ENCODE measurements around the gene SLF2. TPM values are rescaled to one million over a fixed set of nuclear protein-coding genes. Genes with fewer than 3 reads are reported as not detected.

SLF2 gene, protein sequence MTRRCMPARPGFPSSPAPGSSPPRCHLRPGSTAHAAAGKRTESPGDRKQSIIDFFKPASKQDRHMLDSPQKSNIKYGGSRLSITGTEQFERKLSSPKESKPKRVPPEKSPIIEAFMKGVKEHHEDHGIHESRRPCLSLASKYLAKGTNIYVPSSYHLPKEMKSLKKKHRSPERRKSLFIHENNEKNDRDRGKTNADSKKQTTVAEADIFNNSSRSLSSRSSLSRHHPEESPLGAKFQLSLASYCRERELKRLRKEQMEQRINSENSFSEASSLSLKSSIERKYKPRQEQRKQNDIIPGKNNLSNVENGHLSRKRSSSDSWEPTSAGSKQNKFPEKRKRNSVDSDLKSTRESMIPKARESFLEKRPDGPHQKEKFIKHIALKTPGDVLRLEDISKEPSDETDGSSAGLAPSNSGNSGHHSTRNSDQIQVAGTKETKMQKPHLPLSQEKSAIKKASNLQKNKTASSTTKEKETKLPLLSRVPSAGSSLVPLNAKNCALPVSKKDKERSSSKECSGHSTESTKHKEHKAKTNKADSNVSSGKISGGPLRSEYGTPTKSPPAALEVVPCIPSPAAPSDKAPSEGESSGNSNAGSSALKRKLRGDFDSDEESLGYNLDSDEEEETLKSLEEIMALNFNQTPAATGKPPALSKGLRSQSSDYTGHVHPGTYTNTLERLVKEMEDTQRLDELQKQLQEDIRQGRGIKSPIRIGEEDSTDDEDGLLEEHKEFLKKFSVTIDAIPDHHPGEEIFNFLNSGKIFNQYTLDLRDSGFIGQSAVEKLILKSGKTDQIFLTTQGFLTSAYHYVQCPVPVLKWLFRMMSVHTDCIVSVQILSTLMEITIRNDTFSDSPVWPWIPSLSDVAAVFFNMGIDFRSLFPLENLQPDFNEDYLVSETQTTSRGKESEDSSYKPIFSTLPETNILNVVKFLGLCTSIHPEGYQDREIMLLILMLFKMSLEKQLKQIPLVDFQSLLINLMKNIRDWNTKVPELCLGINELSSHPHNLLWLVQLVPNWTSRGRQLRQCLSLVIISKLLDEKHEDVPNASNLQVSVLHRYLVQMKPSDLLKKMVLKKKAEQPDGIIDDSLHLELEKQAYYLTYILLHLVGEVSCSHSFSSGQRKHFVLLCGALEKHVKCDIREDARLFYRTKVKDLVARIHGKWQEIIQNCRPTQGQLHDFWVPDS
- total RNA-seq (10 to 100 TPM in 8 of 9 donors, 1 to 10 TPM in 1; 9.2 to 26.9 (median 17.9) TPM), polyA plus RNA-seq (10 to 100 TPM in 1 of 2 donors, 1 to 10 TPM in 1; 7.5 to 11.0 TPM)
- long read RNA-seq, donor 1, full-length matches to known transcripts, result 6 of 18 reads
- long read RNA-seq, donor 1, partial matches to known transcripts, result 6 of 18 reads
- long read RNA-seq, donor 1, other reads (novel, unspliced or antisense), result 6 of 18 reads
- long read RNA-seq, donor 2, full-length matches to known transcripts, result 5 of 12 reads
- long read RNA-seq, donor 2, partial matches to known transcripts, result 5 of 12 reads
- long read RNA-seq, donor 2, other reads (novel, unspliced or antisense), result 2 of 12 reads
- long read RNA-seq, donor 3, full-length matches to known transcripts, result 3 of 7 reads
- long read RNA-seq, donor 3, partial matches to known transcripts, result 2 of 7 reads
- long read RNA-seq, donor 3, other reads (novel, unspliced or antisense), result 2 of 7 reads

- H3K27me3 ChIP-seq, result no peaks in the 10 kb centered on the region
- peak within 1 kb of the TSS; percentile 93 to 99 (median 96) for H3K27ac ChIP-seq
- peak within 1 kb of the TSS; percentile 77 to 99 (median 88) for H3K4me3 ChIP-seq
- peaks cover 0 to 47% (median 36%) of the 10 kb centered on the region in 12 donors for H3K4me1 ChIP-seq
- TF ChIP-seq CTCF (IDR thresholded peaks at IDR 0.05) (peak in 1 of 12 donors; percentile 9), POLR2A (IDR thresholded peaks at IDR 0.05) (no peak)
- no peaks in the 10 kb centered on the region for H3K9me3 ChIP-seq
- H3K36me3 ChIP-seq, result peaks cover 0 to 30% (median 20%) of the 10 kb centered on the region in 9 donors
- 0% methylated on average over 52 to 71 of the region's 71 CpGs for WGBS, 4 donors
- DNase-seq (peak; percentile 97 to 99 (median 99)), ATAC-seq (peak; percentile 96 to 99 (median 98))
- intact Hi-C loops (cut with DNase I), result no loop called here
Observed at GRCh38 chr10:100912605-100913469, at the start of gene SLF2. SLF2 (plus strand) TSS chr10:100912963; CDS start chr10:100913111, 148 bp downstream.

DNA sequence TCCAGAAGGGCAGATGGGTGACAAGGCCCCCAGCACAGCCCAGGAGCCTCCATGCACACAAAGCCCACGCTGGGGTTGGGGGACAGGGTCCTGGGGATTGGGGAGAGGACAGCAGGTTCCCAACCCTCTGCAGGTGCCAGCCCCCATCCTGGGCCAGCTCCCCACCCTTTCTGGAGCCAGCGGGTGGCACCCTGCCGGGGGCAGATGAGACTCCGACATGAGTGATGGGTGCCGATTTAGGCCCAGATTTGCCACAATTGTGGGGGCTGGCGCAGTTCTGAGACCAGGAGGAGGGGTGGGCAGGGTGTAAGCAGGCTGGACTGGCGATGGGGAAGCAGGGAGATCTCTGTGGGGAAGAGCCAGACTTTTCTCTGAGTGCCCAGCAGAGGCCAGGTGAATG is 49.3 kb upstream of the SLF2 start:
- TF ChIP-seq POLR2A (IDR thresholded peaks at IDR 0.05) (no peak), CTCF (IDR thresholded peaks at IDR 0.05) (no peak)
- Histone ChIP-seq H3K9me3 (no peaks in the 10 kb centered on the region), H3K4me3 (no peak overlapping the region), H3K27ac (no peak overlapping the region), H3K4me1 (peaks cover 0 to 4% (median 0%) of the 10 kb centered on the region in 12 donors), H3K36me3 (no peaks in the 10 kb centered on the region), H3K27me3 (peaks cover 0 to 71% (median 7%) of the 10 kb centered on the region in 9 donors)
- 76 to 91% (median 87%) methylated on average over 7 of the region's 7 CpGs for WGBS, 4 donors
- DNase-seq (no peak), ATAC-seq (no peak)
- intact Hi-C loops (cut with DNase I), result no loop called here
